Ovary (tissue), 9 donors: ENCODE measurements around the gene SNCG. TPM values are rescaled to one million over a fixed set of nuclear protein-coding genes. Genes with fewer than 3 reads are reported as not detected.
"Not testable (repeated sequence)": the region's sequence is repeated elsewhere in the genome, so short reads cannot be mapped to it uniquely, and the experiment has no call there.

Source experiments
- DNase-seq, 5 donors: peaks; one replicate each; pipeline ENCODE4 v3.0.0-alpha.2; 2019 to 2020
- H3K27ac ChIP-seq, 2 donors: fragments of 200-600 bp; one replicate each; pipeline versions ENCODE4 v1.5.1 to v1.8.0; 2019 to 2022
- H3K27me3 ChIP-seq: fragments of 200-600 bp; one replicate; pipeline ENCODE4 v1.8.0; 2022
- H3K36me3 ChIP-seq: fragments of 200-600 bp; sonication (generic); one replicate; pipeline ENCODE4 v1.5.1; 2019
- H3K4me1 ChIP-seq: one replicate; pipeline ENCODE4 v1.8.1; 2013; ENCODE audit warnings: mild to moderate bottlenecking, moderate library complexity; ENCODE audit not compliant: insufficient read depth
- H3K4me3 ChIP-seq: fragments of 200-600 bp; sonication (generic); one replicate; pipeline ENCODE4 v1.5.1; 2017
- H3K9me3 ChIP-seq, 2 donors: fragments of 200-600 bp in 1 of 2; sonication (generic) in 1 of 2; one replicate each; pipeline versions ENCODE4 v1.5.1 to v1.8.1; 2013 to 2019; ENCODE audit warnings: mild to moderate bottlenecking in 1 of 2, moderate library complexity in 1 of 2
- CTCF ChIP-seq, 3 donors: fragments of 450-650 bp in 2 of 3; fragments of 200-600 bp in 1 of 3; IDR thresholded peaks; one replicate each; pipeline versions ENCODE4 v1.5.1 to v1.8.0; 2016 to 2022; ENCODE audit warnings: antibody characterized with exemption in 3 of 3, mild to moderate bottlenecking in 1 of 3
- EP300 ChIP-seq: sonication (generic); formaldehyde crosslinking; IDR thresholded peaks from one replicate; pipeline ENCODE4 v1.6.1; 2017; ENCODE audit warnings: antibody characterized with exemption
- POLR2A ChIP-seq: fragments of 450-650 bp; IDR thresholded peaks from one replicate; pipeline ENCODE4 v1.6.1; 2017; ENCODE audit warnings: antibody characterized with exemption, mild to moderate bottlenecking, moderate library complexity
- WGBS, 3 donors: extraction: QIAGEN DNeasy Blood & Tissue Kit in 1 of 3; methylation state at CpG; one replicate each; pipeline versions ENCODE4 v1.1.5 to v1.1.7; 2013 to 2017; 5-methylcytosine and 5-hydroxymethylcytosine counted together
- intact Hi-C, 4 donors: fragments of 100-400 bp; cut with DNase I; formaldehyde crosslinking; loops; one replicate each; pipeline versions ENCODE4 v1.11.0 to v1.15.1; 2022 to 2023
- polyA plus RNA-seq, 2 donors: library from polyadenylated mRNA; stranded (reverse); fragments of 200-250 nt in 1 of 2; fragments of 350-450 nt in 1 of 2; fragmentation: Illumina TruSeq in 1 of 2; extraction: RNeasy Lipid Tissue Mini Kit (QIAGEN cat#74804) in 1 of 2; gene quantifications; one replicate each; pipeline ENCODE4 v1.2.3, GENCODE V29; 2013 to 2014
- total RNA-seq, 7 donors: library from RNA; depleted of rRNA in 2 of 7; stranded (reverse); fragments of >200 nt in 2 of 7; fragmentation: NEBNext Ultra II Directional in 3 of 7; extraction: Animal tissue kit (Norgen Biotek cat#: 25700) in 3 of 7; gene quantifications; one replicate each; pipeline versions ENCODE4 v1.1.0 to v1.2.4, GENCODE V29; 2016 to 2023
- donor health status: DM: no; HTN: no; CAD: no; lungs with moderate emphysema.
- donor health status: DM: no; HTN: no; CAD: no.
- donor health status: Bipolar disorder and iron deficiency.
- donor health status: DM: yes; HTN: yes; CAD: no.
- donor health status: DM: no; HTN: no; CAD: no.
- donor health status: DM: yes; HTN: yes; CAD: no.

Gene SNCG
- total and polyA plus RNA-seq, 9 donors, result 13.7 to 76.1 (median 41.9) TPM

DNA sequence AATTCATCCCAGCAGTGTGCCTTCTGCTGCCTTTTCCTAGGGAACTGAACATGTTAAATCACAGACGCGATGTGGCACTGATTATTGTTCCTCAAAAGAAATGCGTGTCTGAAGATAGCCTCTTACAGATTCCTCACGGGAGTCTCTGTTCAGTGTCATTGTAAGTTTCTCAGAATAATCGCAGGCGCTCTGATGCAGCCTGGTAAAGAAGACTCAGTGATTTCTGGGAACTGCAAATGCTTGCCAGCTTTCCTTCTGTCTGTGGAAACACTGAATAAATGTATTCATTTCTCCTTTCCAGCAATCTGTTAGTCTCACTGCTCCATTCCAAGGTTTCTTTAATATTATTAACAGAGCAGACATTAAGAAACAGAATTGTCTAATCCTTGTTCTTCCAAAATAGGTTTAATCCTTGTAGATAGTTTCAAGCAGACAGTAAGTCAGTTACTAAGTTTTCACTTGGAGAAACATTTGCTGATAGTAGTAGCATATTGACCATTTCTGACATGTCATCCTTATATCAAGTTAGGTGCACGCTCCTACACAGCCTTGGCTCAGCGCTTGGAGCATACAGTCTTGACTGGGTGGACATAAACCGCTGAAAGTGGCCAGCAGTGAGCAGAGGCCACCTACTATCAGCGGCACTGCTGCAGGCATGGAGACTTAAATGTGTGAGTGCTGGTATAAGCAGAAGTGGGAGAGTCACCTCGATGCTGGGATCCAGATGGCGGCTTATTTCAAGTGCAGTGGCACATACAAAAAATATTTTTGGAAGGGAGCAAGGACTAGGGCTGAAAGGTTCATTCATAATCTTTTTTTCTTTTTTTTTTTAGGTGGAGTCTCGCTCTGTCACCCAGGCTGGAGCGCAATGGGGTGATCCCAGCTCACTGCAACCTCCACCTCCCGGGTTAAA lies 28.7 kb upstream of the SNCG start:
- Histone ChIP-seq H3K4me3 (no peak overlapping the region), H3K27ac (no peak overlapping the region), H3K27me3 (no peaks in the 10 kb centered on the region), H3K9me3 (no peaks in the 10 kb centered on the region), H3K36me3 (no peaks in the 10 kb centered on the region), H3K4me1 (no peaks in the 10 kb centered on the region)
- no peak for DNase-seq
- intact Hi-C loops, result loop anchor here in 1 of 4 donors (10.0 kb wide), 1 partner anchor 165 kb away; the partner anchor contains the start of genes GLUD1 and SHLD2
- TF ChIP-seq EP300 (no peak), CTCF (IDR thresholded peaks at IDR 0.05) (no peak), POLR2A (no peak)
- WGBS, 3 donors, result 80 to 82% (median 81%) methylated on average over 15 of the region's 15 CpGs

DNA sequence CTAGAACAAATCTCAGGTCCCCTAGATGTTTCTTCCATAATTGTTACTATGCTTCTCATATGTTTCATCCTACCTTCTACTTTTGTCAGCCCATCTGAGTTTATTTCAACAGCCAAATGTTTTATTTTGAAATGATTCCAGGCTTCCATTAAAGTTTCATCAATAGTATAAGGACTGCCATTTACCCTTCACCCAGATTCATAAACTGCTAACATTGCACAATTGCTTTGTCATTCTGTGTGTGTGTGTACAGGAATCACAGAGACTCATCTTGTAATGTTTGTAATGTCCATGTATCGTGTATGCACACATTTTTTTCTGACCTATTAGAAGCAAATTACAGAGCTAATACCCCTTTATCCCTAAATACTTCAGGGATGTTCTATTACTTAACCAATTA lies 26.5 kb upstream of the SNCG start:
- 90 to 92% (median 92%) methylated on average over 1 of the region's 1 CpG for WGBS, 3 donors
- intact Hi-C loops, result loop anchor here in 1 of 4 donors (10.0 kb wide), 1 partner anchor 163 kb away; the partner anchor contains the start of genes GLUD1 and SHLD2
- Histone ChIP-seq H3K4me1 (peaks cover 2% of the 10 kb centered on the region), H3K4me3 (no peak overlapping the region), H3K27ac (no peak overlapping the region), H3K27me3 (no peaks in the 10 kb centered on the region), H3K36me3 (no peaks in the 10 kb centered on the region), H3K9me3 (no peaks in the 10 kb centered on the region)
- DNase-seq, result no peak
- no peak for TF ChIP-seq CTCF (IDR thresholded peaks at IDR 0.05)
- TF ChIP-seq POLR2A, result no peak
- TF ChIP-seq EP300, result no peak

DNA sequence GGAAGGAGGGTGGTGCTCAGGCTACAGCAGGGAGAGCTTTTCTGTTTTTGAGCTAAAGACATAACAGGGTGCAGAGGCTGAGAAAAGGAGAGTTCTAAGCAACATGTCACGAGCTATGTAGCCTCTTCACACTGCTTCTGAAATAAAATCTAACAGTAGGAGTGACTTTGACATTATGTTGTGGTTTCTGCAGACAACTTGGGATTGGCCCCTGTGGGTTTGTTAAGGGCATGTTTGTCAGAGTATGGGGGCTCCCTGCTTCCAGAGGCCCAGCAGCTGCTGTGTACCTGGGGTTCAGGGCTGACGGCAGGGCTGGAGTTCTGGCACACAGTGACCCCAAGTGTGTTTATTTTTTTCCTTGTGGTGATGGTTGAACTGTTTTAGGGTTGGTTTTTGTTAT lies 25.7 kb upstream of the SNCG start:
- intact Hi-C loops, result loop anchor here in 1 of 4 donors (10.0 kb wide), 1 partner anchor 162 kb away; the partner anchor contains the start of genes GLUD1 and SHLD2
- no peaks in the 10 kb centered on the region for H3K27me3 ChIP-seq
- whole genome bisulfite sequencing, 3 donors, result 63 to 72% (median 70%) methylated on average over 2 of the region's 2 CpGs
- no peaks in the 10 kb centered on the region for H3K36me3 ChIP-seq
- H3K4me3 ChIP-seq, result no peak overlapping the region
- DNase-seq, result no peak
- H3K27ac ChIP-seq, result no peak overlapping the region
- TF ChIP-seq CTCF (IDR thresholded peaks at IDR 0.05) (no peak), EP300 (no peak), POLR2A (no peak)
- peaks cover 2% of the 10 kb centered on the region for H3K4me1 ChIP-seq
- no peaks in the 10 kb centered on the region for H3K9me3 ChIP-seq

GRCh38 chr10:86934162-86934711 lies 24.2 kb upstream of the SNCG start:
- DNase-seq, H3K36me3 ChIP-seq, H3K9me3 ChIP-seq, H3K4me1 ChIP-seq, H3K4me3 ChIP-seq, H3K27ac ChIP-seq, H3K27me3 ChIP-seq: not testable (repeated sequence)
- intact Hi-C loops, result loop anchor here in 1 of 4 donors (10.0 kb wide), 1 partner anchor 161 kb away; the partner anchor contains the start of genes GLUD1 and SHLD2
- WGBS, 3 donors, result 85 to 94% (median 91%) methylated on average over 6 of the region's 6 CpGs
